Smooth muscle cell of the brain vasculature (primary cell): ENCODE results near the gene CTU1.
A peak's percentile ranks its signal among the peaks of the same experiment; 100 is the strongest.
"Not testable (repeated sequence)": the region's sequence is repeated elsewhere in the genome, so short reads cannot be mapped to it uniquely, and the experiment has no call there.

Source experiments
- DNase-seq: peaks from one replicate; pipeline ENCODE4 v3.0.0-alpha.2; 2012; ENCODE audit warnings: low read depth, low spot score

CTU1 gene

DNA sequence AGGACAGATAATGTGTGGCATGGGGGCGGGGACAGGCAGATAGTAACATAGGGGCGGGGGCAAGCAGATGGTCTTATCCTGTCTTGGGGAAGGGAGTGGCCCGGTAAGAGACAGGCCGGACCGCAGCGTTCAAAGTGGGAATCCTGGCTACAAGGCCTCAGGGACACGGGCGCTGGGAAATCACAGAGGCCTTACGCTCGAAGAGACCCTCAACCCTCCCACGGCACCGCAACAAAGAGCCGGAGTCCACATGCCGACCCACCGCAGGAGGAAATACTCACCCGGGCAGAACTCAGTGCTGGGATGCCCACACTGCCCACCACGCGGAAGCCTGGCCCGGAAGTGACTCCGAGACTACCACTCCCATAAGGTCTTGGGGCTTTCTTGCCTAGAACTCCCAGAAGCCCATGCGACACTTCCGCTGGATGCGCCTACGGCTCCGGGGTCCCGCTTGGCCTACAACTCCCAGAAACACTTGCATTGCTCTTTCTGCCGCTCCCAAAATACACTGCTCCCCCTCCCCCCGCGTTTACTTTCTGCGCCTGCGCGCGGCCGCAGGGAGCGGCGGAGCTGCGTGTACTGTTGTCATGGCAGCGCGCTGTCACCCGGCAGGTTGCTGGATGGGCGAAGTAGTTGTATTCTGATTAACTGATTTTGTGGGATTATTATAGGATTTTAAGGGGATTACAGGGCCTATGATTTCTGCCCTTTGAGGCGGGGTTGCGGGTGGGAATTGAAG lies at the start of gene CTU1:
Gene CTU1, minus strand, starts transcription at position 344 of the 739 bp plus-strand sequence. CDS start 3,840 bp downstream, outside the sequence.
- DNase-seq, result peak; percentile 98

DNA sequence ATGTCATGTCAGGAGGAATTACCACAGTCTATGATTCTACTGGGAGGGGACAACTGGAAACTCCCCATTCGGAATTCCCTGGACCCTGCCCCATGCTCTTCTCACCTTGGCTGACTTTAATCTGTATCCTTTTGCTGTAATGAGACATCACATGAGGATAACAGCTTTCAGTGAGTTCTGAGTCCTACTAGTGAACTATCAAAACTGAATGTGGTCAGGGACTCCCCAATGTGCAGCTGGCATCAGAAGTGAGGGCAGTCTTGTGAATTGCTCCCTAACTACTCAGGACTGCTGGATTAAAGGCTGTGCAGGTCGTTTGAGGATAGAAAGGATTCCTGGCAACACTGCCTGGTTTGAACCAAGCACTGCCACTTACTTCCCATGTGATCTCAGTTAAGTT lies 49.1 kb upstream of the CTU1 start:
- DNase-seq, result no peak

DNA sequence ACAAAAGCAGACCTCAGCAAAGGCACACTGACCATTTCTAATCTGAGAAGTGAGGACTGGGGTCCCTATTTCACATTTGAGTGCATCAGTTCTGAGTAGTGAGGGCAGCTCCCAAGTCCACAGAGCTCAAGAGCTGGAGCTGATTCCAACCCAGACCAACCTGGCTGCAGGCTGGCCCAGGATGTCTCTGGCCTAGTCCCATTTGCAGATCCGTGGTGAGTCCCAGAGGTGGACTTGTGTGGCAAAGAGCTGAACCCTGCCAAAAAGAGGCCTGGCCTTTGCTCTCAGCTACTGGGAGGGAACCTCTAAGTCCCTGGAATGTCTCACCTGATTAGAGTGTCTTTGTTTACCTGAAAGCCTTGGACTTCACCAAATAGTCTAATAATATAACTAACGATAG lies 48.5 kb upstream of the CTU1 start:
- DNase-seq, result no peak

DNA sequence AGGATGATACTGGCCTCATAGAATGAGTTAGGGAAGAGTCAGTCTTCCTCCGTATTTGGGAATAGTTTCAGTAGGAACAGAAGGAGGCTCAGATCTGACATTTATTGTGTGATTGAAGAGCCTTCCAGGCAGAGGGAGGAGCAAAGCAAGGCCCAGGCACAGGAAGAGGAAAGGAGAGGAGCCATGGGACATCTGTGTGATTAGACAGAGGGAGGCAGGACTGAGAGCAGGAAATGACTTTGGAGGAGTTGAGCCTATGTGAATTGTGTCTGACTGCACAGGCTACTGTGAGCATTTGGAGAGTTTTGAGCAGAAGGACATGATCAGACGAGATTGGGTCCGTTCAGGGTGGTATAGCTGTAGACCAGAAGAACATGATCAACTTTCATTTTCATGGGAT lies 42.4 kb upstream of the CTU1 start:
- DNase-seq, result no peak

DNA sequence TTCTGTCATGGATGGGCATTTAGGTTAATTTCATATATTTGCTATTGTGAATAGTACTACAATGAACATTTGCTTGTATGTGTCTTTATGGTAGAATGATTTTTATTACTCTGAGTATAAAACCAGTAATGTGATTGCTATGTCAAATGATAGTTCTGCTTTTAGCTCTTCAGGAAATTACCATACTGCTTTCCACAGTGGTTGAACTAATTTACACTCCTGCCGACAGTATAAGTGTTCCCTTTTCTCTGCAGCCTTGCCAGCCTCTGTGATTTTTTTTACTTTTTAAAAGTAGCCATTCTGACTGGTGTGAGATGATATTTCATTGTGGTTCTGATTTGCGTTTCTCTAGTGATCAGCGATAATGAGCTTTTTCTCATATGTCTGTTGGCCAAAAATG lies 40.4 kb upstream of the CTU1 start:
- DNase-seq, result no peak

DNA sequence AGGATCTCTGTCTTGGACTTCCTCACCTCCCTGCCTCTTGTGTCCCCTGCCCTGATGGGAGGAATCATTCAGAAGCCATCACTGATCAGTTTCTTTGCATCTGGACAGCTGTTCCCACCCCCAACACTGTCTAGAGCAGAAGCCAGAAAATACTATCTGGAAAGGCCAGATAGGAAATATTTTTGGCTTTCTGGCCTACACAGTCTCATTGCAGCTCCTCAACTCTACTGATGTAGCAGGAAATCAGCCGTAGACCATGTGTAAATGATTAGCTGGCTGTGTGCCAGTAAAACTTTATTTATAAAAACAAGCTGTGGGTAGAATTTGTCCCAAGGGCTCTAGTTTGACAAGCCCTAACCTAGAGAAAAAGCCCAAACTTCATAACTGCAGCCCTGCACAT lies 39.5 kb upstream of the CTU1 start:
- no peak for DNase-seq

DNA sequence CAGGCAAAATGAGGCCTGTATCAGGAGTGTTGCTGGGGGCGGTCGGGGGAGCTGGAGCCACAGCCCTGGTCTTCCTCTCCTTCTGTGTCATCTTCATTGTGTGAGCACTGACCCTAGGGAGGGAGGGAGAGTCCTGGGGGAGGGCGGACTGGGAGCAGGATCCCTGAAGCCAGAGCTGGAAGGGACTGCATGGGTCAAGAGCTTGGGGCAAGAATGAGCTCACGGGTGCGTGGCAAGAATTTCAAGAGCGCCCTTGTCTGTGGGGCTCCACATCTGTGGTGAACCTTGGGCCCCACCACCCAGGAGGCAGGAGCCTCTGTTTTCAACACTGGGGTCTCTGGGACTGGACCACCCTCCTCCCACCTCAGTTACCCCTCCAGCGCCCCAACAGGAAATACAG lies 38.5 kb upstream of the CTU1 start:
- no peak for DNase-seq

DNA sequence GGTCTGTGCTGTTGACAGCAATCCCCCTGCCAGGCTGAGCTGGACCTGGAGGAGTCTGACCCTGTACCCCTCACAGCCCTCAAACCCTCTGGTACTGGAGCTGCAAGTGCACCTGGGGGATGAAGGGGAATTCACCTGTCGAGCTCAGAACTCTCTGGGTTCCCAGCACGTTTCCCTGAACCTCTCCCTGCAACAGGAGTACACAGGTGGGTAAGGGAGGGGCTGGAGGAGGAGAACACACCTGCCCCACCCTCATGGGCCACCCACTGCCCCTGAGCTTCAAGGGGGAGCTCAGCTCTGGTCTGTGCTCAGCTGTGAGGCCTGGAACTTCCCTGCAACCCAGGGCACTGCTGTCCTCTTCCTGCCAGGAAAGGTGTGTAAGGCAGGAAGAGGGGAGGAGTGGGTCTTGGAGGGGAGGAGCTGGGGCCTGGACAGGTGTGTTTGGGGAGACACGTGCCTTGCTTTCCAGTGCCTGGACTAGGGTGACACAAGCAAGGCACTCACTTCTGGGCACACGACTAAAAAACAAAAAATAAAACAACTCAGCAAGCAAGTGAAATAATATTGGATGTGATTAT lies 37.8 kb upstream of the CTU1 start:
- no peak for DNase-seq

DNA sequence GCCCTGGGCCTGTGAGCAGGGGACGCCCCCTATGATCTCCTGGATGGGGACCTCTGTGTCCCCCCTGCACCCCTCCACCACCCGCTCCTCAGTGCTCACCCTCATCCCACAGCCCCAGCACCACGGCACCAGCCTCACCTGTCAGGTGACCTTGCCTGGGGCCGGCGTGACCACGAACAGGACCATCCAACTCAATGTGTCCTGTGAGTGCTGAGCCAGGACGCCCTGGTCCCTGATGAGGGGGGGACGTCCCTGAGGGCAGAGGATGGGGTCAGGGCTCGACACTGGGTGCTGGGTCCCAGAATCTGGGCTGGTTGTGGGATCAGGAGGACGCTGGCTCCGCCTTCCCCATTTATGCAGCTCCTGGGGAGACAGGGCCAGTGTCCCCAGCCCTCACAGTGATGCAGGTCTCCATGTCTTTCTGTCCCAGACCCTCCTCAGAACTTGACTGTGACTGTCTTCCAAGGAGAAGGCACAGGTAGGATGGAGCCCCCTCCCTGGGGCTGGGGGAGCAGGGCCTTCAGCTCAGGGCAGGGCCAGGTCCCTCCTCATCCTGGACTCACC lies 36.4 kb upstream of the CTU1 start:
- no peak for DNase-seq

DNA sequence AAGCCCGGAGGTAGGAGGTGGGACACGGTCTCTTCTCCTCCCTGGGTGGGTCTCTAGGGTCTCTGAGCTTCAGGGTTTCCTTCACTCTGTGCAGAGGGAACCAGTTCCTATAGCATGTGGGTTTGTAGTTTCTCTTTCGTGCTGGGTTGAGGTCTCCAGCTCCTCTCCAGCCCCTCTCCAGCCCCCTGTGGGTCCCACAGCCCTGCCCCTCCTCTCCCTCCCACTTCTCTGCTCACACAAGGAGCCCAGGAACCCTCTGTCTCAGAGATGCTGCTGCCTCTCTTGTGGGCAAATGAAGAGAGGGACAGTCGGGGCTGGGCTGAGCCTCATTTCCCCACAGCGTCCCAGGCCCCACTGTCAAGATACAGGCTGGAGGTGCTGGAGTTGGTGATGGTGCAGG lies 35.3 kb upstream of the CTU1 start:
- no peak for DNase-seq

DNA sequence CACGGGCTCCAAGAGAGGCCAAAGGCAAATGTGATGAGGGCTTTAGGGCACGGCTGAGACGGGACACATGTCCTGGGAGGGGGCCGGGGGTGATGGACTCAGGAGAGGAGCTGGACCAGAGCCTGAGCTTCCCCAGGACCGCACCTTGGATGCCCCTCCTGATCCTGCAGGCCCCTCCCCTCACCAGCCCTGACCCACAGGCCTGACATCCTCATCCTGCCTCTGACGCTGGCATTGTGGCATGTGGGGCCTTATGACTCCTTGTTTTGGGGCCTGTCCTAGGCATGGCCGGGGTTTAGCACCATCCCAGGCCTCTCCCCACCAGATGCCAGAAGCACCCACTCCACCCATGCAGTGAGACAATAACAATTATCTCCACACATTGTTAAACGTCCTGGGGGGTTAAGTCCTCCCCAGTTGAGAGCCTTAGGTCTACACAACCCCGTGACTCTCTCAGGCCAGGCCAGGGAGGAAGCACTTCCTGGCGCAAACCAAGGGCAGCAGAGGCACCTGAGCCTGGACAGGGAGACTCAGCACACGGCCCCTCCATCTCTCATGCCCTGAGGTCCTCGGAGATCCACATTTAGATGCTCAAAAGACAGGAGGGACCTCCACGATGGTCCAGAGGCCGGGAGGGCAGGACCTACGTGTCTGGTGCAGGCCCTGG lies 34.7 kb upstream of the CTU1 start:
- DNase-seq, result not testable (repeated sequence)

DNA sequence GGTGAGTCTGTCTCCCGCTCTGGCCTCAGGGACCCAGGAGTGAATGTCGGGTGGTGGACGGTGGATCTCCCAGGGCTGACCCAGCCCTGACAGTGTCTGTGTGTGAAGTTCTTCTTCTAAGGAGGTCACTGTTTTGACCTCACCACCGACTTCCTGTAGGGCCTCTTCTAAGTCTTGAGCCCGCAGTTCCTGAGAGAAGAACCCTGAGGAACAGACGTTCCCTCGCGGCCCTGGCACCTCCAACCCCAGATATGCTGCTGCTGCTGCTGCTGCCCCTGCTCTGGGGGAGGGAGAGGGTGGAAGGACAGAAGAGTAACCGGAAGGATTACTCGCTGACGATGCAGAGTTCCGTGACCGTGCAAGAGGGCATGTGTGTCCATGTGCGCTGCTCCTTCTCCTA lies 33.9 kb upstream of the CTU1 start, which contains the start of gene SIGLEC7:
Gene SIGLEC7, plus strand, starts transcription at position 183 of the 400 bp plus-strand sequence. Its CDS starts 69 bp downstream, at position 252.
- DNase-seq, result no peak

DNA sequence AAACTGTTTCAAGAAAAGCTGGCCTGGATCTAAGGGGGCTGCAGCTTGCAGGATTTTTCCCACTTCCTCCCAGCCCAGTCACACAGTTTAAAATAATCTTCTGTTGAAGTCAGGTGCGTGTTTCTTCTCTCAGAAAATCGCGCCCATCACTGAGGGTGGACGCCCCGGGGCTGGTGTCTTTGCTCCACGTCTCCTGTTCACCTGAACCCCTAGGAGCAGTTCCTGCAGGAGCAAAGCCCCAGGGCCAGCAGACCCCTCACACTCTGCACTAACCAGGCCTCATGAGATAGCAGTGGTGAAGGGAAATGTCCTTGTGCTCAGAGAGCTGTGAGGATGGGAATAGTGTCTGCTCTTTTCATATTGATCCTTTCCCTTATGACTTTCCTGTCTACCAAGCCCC lies 33.0 kb upstream of the CTU1 start:
- no peak for DNase-seq

DNA sequence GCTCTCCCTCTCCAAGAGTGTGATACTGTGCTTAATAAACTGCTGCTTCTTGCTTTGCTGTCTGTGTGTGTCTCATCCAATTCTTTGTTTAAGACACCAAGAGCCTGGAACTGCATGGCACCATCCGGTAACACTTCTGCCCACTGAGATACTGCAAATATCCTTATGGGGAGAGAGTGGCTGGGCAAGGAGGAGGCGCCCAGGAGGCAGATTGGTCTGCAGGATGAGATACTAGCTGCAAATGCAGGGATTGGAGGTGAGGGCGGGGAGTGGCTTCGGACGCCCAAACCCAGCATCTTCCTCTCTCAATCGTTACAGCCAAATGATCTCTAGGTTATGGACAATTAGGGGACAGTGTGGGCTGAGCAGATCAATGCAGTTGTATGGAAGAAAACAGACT lies 32.2 kb upstream of the CTU1 start:
- DNase-seq, result no peak

DNA sequence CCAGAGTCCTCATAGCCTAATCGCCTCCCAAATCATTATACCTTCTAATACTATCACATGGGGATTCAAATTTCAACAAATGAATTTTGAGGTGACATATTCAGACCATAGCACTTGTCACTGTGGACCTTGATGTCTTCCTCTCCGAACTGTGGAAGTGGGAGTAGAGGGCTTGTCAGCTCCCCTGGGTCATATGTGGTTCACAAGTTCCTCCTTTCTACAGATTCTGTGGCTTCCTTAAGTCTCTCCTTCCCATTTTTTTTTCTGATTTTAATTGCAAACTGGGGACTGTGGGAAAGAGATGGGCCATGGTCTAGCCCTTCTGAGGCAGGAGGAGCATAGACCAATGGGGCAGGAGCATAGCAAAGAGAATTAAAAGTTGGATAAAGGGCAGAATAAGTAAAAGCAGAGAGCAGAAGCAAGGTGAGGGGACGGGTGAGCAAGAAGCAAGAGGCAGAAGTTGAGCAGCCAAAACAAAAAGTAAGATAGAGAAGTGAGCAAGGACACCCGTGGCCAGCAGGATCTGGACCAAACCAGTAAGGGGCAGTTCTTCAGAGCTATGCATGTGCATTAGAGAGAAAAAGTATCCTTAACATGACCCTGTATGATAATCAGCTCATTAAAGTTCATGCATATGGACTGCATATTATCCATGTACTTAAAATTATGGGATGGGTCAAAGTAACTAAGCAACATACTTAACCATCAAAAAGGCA lies 31.2 kb upstream of the CTU1 start:
- DNase-seq, result no peak

DNA sequence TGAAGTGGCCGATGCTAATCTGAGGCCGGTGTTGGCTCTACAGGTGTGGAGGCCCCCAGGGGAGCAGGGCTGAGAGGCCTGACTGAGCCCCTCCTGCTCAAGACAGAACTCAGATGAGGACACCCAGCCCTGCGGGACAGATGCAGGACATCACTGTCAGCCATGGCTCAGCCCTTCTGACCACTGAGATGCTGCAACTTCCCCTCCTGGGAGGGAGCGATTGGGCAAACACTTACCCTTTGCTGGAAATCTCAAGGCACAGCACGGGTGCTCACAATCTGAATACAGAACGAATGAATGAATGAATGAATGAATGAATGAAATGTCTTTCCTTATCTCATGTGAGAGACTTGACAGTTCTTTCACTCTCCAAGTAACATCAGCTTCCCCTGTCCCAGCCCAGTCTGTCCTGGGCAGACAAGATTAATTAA lies 30.4 kb upstream of the CTU1 start:
- DNase-seq, result no peak

DNA sequence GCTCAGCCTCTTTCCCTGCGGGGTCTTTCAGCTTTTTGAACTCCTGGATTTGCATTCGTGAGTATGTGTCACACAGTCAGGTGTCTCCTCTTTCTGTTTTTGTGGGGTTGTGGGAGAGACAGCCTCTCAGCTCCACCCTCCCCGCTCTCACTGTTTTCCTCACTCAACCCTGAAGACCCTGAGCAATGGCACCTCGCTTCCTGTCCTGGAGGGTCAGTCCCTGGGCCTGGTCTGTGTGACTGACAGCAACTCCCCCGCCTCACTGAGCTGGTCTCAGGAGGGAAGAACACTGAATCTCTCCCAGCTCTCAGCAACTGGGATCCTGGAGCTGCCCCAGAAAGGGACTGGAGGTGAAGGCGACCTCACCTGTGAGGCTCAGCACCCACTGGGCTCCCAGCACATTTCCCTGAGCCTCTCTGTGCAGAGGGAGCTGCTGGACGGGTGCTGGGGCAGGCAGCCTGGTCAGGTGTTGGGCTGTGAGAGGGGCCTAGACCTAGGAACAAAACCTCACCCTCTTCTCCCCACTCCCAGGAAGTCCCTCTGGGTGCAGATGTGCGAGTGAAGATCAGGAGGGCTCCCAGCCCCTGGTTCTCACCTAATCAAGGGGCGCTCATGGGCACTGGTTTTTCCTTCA lies 29.7 kb upstream of the CTU1 start:
- no peak for DNase-seq

DNA sequence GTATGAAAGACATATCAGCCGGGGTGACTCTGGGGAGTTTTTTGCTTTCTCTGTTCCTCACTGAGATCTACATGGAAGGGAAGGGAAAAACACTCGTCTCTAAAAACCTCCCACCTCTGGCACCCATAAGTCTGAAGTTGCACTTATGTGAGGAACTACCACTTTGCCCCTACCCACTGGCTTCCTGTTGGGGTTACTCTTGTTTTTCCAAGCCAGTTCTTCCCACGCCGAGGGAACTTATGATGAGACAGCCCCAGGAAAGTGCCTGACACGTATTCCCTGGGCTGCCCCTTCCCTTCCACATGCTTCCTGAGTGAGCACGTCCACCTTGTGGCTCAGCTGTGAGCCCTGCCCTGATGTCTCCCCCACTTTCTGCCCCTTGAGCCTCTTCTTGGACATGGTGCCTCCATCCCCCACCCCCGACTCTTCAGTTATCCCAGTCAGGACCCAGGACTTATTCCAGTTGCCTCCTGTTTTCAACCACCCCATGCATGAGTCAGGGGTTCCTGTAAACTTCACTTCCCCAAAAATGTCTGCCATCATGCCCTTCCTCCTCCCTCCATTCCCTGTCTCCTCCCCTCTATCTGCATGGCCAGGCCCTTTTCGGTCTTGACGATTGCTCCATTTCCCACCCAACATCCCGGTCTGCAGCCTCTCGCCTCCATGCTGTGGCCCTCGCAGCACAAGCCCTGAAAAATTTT lies 28.8 kb upstream of the CTU1 start:
- DNase-seq, result no peak

DNA sequence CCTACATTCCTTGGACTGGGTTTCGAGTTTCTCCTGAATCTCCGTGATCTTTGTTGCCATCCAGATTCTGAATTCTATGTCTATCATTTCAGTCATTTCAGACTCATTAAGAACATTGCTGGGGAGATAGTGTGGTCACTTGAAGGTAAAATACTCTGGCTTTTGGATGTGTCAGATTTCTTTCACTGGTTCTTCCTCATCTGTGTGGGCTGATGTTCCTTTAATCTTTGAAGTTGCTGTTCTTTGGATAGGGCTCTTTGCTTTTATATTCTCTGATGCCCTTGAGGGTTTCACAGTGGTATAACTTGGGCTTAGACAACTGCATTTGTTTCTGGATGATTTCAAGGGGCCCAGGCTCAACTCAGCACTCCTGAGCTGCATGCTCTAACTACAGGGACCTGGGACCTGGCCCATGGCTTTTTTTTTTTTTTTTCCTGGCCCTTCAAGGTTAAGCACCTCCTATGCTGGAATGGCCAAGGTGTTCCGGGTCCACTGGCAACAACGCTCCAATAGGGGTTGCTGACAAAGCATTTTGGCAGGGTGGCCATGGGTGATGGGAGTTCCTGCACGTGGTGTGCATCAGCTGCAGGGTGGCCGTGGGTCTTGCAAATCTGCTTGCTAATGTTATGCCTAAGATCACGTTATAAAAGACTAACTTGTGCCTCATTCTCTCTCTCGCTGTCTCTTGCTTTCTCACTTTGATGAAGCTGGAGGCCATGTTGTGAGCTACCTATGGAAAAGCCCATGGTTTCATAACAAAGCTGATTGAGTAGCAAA lies 28.0 kb upstream of the CTU1 start:
- DNase-seq, result no peak

DNA sequence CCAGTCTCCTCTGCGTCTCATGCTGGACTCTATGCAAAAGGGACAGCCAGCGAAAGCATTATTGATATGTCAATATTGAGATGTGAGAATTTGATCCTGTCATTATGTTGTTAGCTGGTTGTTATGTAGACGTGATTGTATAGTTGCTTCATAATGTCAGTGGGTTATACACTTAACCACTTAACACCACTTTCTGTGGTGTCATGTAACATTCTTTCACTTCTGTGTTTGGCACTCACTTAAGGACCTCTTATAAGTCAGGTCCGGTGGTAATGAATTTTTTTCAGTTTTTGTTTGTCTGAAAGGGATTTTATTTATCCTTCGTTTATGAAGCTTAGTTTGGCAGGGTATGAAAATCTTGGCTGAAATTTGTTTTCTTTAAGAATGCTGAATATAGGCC lies 26.8 kb upstream of the CTU1 start:
- DNase-seq, result no peak
